H1 (cell line): ENCODE measurements around the gene GSTA3.

Source experiments
- CTCF ChIP-seq, 3 experiments: IDR thresholded peaks; 1 replicate in 2 of 3; 2 replicates in 1 of 3; pipeline versions ENCODE4 v1.5.1 to v1.6.1; 2011; ENCODE audit warnings: low read length in 3 of 3, mild to moderate bottlenecking in 3 of 3, inconsistent platforms in 2 of 3, low read depth in 1 of 3, moderate library complexity in 1 of 3; ENCODE audit not compliant: insufficient read depth in 1 of 3; ENCODE audit errors: control extremely low read depth in 1 of 3
- EP300 ChIP-seq, 2 experiments: IDR thresholded peaks; 1 replicate in 1 of 2; 2 replicates in 1 of 2; pipeline ENCODE4 v1.6.1; 2011 to 2012; ENCODE audit warnings: low read depth in 2 of 2, low read length in 2 of 2, mild to moderate bottlenecking in 2 of 2, borderline replicate concordance in 1 of 2, inconsistent platforms in 1 of 2, moderate library complexity in 1 of 2
- GABPA ChIP-seq: IDR thresholded peaks from 2 replicates; pipeline ENCODE4 v1.6.1; 2011; ENCODE audit warnings: mild to moderate bottlenecking, low read length, moderate library complexity, borderline replicate concordance; ENCODE audit not compliant: insufficient read depth
- JUND ChIP-seq: IDR thresholded peaks from 2 replicates; pipeline ENCODE4 v1.6.1; 2011; ENCODE audit warnings: mild to moderate bottlenecking, improper control_type of control experiment, low read length
- MAFK ChIP-seq: IDR thresholded peaks from 2 replicates; pipeline ENCODE4 v1.6.1; 2012; ENCODE audit warnings: low read depth, mild to moderate bottlenecking, improper control_type of control experiment, low read length
- MAX ChIP-seq: IDR thresholded peaks from 2 replicates; pipeline ENCODE4 v1.6.1; 2012; ENCODE audit warnings: inconsistent platforms
- NANOG ChIP-seq: IDR thresholded peaks from 2 replicates; pipeline ENCODE4 v1.6.1; 2011; ENCODE audit warnings: low read length, low read depth, mild to moderate bottlenecking, inconsistent platforms; ENCODE audit not compliant: insufficient read depth, poor library complexity, severe bottlenecking
- SIN3A ChIP-seq, 2 experiments: IDR thresholded peaks in 1 of 2; conservative IDR thresholded peaks in 1 of 2; 2 replicates each; pipeline ENCODE4 v1.6.1; 2011 to 2012; ENCODE audit warnings: low read length in 2 of 2, improper control_type of control experiment in 1 of 2, low read depth in 1 of 2, mild to moderate bottlenecking in 1 of 2
- TEAD4 ChIP-seq: IDR thresholded peaks from 2 replicates; pipeline ENCODE4 v1.6.1; 2012; ENCODE audit warnings: low read depth, low read length, inconsistent platforms, mixed read lengths

- no peak for TF ChIP-seq NANOG
- no peak for TF ChIP-seq JUND
- no peak for TF ChIP-seq MAX
- TF ChIP-seq SIN3A (conservative IDR thresholded peaks at IDR 0.05 in 1 of 2, IDR thresholded peaks at IDR 0.05 in 1 of 2; ENCODE audit: low read depth in 1 of 2, low read length in 2 of 2): no peak
- peak; percentile 70 to 86 (median 81) for TF ChIP-seq CTCF (IDR thresholded peaks at IDR 0.05; ENCODE audit: control extremely low read depth in 1 of 3, insufficient read depth in 1 of 3, low read depth in 1 of 3, low read length in 3 of 3)
- TF ChIP-seq TEAD4: no peak
- TF ChIP-seq GABPA: no peak
- no peak for TF ChIP-seq MAFK
- TF ChIP-seq EP300 (IDR thresholded peaks at IDR 0.05; ENCODE audit: borderline replicate concordance in 1 of 2, low read depth in 2 of 2, low read length in 2 of 2): no peak
These were observed 27.3 kb downstream of the GSTA3 start for GRCh38 chr6:52881996-52882841.
